Right lung (tissue), 5 donors: Measurements from ENCODE around the gene GNB1. TPM values are rescaled to one million over a fixed set of nuclear protein-coding genes. Genes with fewer than 3 reads are reported as not detected.

ENCODE experiments used
- DNase-seq, 2 donors: peaks; one replicate each; pipeline ENCODE4 v3.0.0-alpha.2; 2013
- polyA plus RNA-seq, 5 donors: library from polyadenylated mRNA; unstranded; fragments of 120-200 nt; gene quantifications; one replicate each; pipeline versions ENCODE4 v1.2.1 to v1.2.3, GENCODE V29; 2013; ENCODE audit warnings: inconsistent platforms in 1 of 5, low replicate concordance in 1 of 5; ENCODE audit not compliant: insufficient read length in 5 of 5, insufficient read depth in 1 of 5

GNB1 gene
- polyA plus RNA-seq, 5 donors, result 238 to 280 (median 247) TPM

DNA sequence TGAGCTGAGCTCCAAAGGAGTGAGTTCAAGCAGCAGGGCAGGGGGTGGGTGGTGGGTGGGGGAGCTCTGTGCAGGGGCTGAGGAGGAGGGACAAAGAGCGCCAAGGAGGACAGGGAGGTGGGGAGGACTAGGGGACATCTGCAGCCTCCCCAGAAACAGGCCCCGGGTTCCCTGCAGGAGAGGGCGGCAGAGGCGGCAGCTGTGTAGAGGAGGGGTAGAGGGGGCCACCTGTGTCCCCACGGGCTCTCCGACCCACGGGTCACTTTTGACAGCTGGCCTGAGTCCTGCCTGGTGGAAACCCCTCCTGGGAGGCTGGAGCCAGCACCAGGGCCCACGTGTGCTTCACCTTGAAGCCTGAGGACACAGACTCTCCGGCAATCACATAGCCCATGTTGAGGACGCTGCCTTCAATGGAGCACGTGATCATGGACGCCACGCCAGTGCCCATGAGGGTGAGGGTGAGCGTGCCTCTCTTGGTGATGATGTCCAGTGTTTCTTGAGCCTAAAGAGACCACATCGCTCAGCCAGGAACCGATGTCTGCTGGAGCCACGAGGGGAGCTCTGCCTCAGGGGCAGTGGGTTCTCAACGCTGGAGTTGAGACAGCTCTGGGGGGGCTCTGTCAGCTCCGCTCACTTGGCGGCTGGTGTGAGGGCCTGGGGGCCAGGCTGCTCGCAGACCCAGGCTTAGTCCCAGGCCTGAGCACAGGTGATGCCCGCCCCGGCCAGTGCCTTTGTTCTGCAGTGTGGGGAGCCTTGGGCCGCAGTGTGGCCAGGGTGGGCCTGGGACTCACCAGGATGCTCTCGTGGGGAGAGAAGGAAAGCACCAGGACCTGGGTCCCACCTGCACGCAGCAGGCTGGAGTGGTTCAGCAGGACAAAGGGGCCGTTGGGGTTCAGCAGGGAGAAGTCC lies 34.8 kb upstream of the GNB1 start:
- DNase-seq, result no peak

DNA sequence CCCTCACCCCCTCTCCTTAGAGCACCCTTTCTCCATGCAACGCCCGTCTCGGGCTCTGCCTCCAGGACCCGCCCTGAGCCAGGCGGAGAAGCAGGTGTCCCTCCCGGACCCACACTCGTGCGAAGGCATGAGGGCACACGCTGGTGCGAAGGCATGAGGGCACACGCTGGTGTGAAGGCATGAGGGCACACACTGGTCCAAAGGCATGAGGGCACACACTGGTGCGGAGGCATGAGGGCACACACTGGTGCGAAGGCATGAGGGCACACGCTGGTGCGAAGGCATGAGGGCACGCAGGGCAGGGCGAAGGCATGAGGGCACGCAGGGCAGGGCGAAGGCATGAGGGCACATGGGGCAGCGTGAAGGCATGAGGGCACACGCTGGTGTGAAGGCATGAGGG lies 34.0 kb upstream of the GNB1 start:
- DNase-seq, result no peak

DNA sequence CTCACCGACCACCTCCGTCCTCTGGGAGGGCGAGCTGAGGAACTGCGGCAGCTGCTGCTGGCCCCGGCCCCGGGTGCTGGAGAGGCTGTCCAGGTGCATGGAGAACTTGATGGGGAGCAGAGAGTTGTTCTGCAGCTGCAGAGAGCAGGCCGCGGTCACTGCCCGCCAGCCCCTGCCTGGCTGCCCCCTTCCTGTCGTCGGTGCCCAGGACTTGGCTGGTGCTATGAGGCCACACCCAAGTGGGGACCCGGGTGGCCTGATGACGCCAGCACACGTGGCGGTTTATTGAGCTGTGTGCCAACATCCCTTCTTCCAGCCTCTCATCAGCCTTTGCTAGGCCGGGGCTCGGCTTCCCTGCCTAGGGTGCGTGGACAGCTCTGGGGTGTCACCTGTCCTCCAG lies 33.5 kb upstream of the GNB1 start:
- DNase-seq, result no peak

- no peak for DNase-seq
These were observed 32.3 kb upstream of the GNB1 start for GRCh38 chr1:1922956-1923833.

- DNase-seq, result no peak
These were observed 31.7 kb upstream of the GNB1 start for GRCh38 chr1:1922702-1922955.

DNA sequence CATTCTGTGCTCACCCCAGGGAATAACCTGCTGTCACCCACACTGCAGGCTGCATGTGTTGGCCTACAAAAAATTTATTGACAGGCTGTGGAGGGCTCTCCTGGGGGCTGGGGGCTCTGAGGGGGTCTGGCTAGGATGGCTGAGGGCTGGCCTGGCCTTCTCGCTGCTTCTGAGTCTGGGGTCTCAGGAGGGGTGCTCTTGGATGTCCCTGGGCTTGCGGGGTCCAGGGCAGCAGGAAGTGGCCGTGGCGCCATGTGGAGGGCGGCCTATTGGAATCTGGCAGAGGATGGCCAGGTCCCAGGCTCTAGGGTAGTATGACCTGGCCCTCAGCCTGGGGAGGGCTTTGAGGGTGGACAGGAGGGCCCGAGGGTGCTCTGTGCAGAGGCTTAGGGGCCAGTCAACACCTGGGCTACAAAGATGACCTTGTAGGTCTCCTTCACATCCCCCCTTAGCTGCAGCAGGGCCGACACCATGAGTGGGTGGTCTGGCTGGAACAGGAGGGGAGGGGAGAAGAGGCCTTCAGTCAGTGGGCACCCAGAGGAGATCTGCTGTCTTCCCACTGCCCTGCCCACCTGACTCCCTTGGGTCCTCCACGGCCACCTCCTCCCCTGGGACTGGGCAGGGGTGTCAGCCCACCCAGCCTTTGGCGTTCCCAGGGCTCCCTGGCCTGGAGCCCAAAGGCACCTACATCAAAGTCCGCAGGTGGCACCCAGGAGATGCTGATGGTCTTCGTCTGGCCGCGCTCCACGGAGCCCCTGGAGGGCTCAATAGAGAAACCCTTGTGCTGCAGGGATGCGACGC lies 31.2 kb upstream of the GNB1 start:
- DNase-seq, result no peak

GRCh38 chr1:1921459-1921862 lies 30.6 kb upstream of the GNB1 start:
- DNase-seq, result no peak

GRCh38 chr1:1920608-1921458 lies 29.9 kb upstream of the GNB1 start:
- no peak for DNase-seq

- DNase-seq, result no peak
These were observed 29.2 kb upstream of the GNB1 start for GRCh38 chr1:1920057-1920607.

GRCh38 chr1:1919304-1920056 lies 28.6 kb upstream of the GNB1 start:
- DNase-seq, result peak; percentile 96 to 97

- no peak for DNase-seq
These were observed 28.0 kb upstream of the GNB1 start, which contains the start of gene TMEM52 for GRCh38 chr1:1918901-1919303. Gene TMEM52, minus strand, starts transcription at chr1:1919279. Its CDS starts 14 bp downstream, at chr1:1919265.

DNA sequence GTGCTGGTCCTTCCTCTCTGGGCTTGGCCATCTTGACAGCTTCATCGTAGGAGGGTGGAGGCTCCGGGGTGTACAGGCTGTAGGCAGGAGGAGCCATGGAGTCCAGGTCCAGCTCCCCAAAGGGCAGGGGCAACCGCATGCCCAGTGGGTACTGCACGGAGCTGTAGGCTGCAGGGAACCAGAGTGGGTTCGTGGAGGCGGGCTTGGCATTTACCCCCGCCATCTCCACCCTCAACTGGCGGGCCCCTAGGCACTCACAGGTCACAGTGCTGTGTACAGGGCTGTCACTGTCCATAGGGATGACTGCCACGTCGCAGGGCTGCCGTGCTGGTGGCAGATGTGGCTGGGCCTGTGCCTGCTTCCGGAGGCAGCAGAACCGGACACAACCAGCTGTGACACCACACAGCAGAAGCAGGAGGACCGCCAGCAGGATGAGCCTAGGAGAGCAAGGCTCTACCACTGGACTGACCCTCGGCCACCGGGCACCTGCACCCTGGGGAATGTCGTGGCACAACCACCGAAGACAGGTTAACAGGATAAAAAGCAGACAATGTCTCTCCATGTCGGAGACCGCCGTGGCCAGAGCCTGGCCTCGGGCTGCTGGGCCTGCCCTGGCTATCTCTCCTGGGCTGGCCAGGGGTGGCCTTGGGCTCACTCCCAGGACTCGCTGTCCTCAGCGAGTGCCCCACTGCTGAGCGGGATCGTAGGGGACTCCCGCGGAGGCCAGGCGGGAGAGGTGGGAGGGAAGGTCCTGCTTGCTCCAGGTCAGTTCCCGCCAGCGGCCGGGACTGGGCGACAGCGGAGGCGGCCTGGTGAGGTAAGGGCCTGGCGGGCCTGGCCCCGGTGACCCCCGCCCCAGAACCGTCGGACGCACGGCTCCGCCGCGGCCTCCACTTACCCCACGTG lies 27.4 kb upstream of the GNB1 start:
- no peak for DNase-seq

- DNase-seq, result no peak
These were observed 26.6 kb upstream of the GNB1 start for GRCh38 chr1:1917304-1917976.

- DNase-seq, result peak in 1 of 2 donors; percentile 35
These were observed 26.0 kb upstream of the GNB1 start for GRCh38 chr1:1916851-1917251.

- no peak for DNase-seq
These were observed 25.3 kb upstream of the GNB1 start for GRCh38 chr1:1915911-1916840.

DNA sequence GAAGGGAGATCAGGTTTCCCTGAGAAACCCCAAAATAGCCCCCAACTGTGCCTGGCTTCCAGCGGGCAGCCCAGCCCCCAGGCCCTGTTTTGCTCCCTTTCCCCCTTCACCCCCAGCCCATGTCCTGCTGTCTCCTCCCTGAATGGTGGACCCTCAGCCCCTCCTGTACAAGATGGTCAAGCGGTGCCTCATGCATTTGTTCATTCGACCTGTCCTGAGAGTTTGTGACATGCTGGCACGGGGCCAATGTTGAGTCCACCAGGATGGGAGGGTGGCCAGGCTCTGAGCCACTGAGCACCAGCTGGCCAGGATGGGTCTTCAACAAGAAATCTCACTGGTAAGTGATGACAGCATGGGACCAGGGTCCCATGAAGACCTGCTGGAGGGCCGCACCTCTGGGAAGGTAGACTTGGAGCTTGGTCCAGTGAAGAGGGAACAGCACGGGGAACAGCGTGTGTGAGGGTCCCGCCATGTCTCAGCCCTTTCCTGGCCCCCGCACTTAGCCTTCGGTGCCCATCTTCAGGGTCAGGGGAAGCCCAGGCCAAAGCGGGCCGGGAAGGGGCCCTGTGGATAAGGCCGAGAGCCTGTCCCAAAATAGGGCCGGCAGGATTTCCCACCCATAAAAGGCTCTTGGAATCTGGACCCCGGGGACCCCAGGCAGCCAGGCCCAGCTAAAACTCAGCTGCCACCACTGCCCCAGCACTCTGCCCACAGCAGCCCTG lies 24.2 kb upstream of the GNB1 start, which contains the start of gene CALML6:
TSS of gene CALML6 (plus strand) at position 290 of the 722 bp plus-strand sequence. CDS start at position 311, 21 bp downstream.
- no peak for DNase-seq
